Activated CD4-positive, alpha-beta T cell treated with anti-CD3 and anti-CD28 coated beads, Interleukin-2, Interleukin-6, amounts not matched to agents 100 ng/mL and 50 ng/mL, durations not matched to agents 16 hours and 8 hours (primary cell): Measurements from ENCODE around the gene ARFGAP2.
"Not testable (repeated sequence)": the region's sequence is repeated elsewhere in the genome, so short reads cannot be mapped to it uniquely, and the experiment has no call there.

Experiments
- DNase-seq: peaks from one replicate; pipeline ENCODE4 v3.0.0-alpha.2; 2020

The ARFGAP2 gene

GRCh38 chr11:47176328-47177228 lies at the start of gene ARFGAP2:
TSS of gene ARFGAP2 (minus strand) at chr11:47176879. CDS start at chr11:47176853, 26 bp downstream.
- DNase-seq = peak; percentile 98

GRCh38 chr11:47225552-47226400 lies 49.1 kb upstream of the ARFGAP2 start:
- DNase-seq = peak; percentile 70

GRCh38 chr11:47222696-47223095 lies 46.0 kb upstream of the ARFGAP2 start:
- DNase-seq = no peak

GRCh38 chr11:47220401-47220821 lies 43.7 kb upstream of the ARFGAP2 start:
- no peak for DNase-seq

- DNase-seq = peak; percentile 82
Observed at GRCh38 chr11:47216121-47216798, 39.6 kb upstream of the ARFGAP2 start.

- no peak for DNase-seq
Observed at GRCh38 chr11:47215366-47215910, 38.8 kb upstream of the ARFGAP2 start.

- peak; percentile 95 for DNase-seq
Observed at GRCh38 chr11:47213950-47214565, 37.4 kb upstream of the ARFGAP2 start.

GRCh38 chr11:47212938-47213337 lies 36.3 kb upstream of the ARFGAP2 start:
- DNase-seq = no peak

- no peak for DNase-seq
Observed at GRCh38 chr11:47208628-47209027, 31.9 kb upstream of the ARFGAP2 start.

GRCh38 chr11:47208008-47208552 lies 31.4 kb upstream of the ARFGAP2 start:
- not testable (repeated sequence) for DNase-seq

GRCh38 chr11:47207459-47207858 lies 30.8 kb upstream of the ARFGAP2 start:
- no peak for DNase-seq

- not testable (repeated sequence) for DNase-seq
Observed at GRCh38 chr11:47206577-47206976, 29.9 kb upstream of the ARFGAP2 start.

- no peak for DNase-seq
Observed at GRCh38 chr11:47204637-47204989, 27.9 kb upstream of the ARFGAP2 start.

GRCh38 chr11:47202576-47202975 lies 25.9 kb upstream of the ARFGAP2 start:
- no peak for DNase-seq

- DNase-seq = no peak
Observed at GRCh38 chr11:47201015-47201414, 24.3 kb upstream of the ARFGAP2 start.

- not testable (repeated sequence) for DNase-seq
Observed at GRCh38 chr11:47198161-47198560, 21.5 kb upstream of the ARFGAP2 start.

- DNase-seq = no peak
Observed at GRCh38 chr11:47192111-47192510, 15.4 kb upstream of the ARFGAP2 start.

GRCh38 chr11:47191137-47191536 lies 14.5 kb upstream of the ARFGAP2 start:
- not testable (repeated sequence) for DNase-seq

GRCh38 chr11:47189100-47189834 lies 12.6 kb upstream of the ARFGAP2 start:
- no peak for DNase-seq

GRCh38 chr11:47188259-47188658 lies 11.6 kb upstream of the ARFGAP2 start:
- no peak for DNase-seq

GRCh38 chr11:47187723-47188122 lies 11.0 kb upstream of the ARFGAP2 start:
- DNase-seq = no peak
